ENCODE measurements around the gene ENPP7.

Gene ENPP7

GRCh38 chr17:79779084-79779529 is 48.4 kb downstream of the ENPP7 start:
- DNase-seq, result no peak

GRCh38 chr17:79779661-79780365 is 49.1 kb downstream of the ENPP7 start:
- no peak for DNase-seq

DNA sequence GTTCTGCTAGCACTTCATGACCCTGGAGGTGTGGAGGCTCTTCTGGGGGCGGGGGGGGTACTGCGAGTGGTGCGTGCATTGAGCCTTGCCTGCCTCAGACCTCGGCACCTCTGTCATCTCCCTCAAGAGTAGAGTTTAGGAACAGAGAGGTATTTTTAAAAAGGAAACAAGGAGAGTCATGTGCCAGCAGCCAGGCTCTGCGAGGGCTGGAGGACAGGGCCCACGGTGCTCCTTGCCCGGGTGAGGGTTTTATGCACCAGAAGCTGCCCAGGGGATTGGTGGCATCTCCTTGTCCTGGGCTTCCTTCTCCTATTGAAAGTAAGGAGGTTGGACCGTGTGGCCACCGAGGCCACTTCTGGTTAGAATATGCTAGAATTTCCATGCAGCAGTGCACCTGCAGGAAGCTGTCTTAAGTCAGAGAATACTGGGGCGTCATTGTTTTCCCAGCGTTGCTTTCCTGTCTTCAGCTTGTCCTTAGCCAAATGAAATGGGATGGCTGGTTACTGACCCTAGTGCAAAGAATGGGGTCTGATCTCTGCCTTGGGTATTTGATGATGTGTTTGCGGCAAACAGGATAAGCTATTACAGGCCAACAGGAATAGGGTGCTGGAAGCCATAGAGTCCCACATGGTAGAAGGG is 50.4 kb downstream of the ENPP7 start:
- no peak for DNase-seq

DNA sequence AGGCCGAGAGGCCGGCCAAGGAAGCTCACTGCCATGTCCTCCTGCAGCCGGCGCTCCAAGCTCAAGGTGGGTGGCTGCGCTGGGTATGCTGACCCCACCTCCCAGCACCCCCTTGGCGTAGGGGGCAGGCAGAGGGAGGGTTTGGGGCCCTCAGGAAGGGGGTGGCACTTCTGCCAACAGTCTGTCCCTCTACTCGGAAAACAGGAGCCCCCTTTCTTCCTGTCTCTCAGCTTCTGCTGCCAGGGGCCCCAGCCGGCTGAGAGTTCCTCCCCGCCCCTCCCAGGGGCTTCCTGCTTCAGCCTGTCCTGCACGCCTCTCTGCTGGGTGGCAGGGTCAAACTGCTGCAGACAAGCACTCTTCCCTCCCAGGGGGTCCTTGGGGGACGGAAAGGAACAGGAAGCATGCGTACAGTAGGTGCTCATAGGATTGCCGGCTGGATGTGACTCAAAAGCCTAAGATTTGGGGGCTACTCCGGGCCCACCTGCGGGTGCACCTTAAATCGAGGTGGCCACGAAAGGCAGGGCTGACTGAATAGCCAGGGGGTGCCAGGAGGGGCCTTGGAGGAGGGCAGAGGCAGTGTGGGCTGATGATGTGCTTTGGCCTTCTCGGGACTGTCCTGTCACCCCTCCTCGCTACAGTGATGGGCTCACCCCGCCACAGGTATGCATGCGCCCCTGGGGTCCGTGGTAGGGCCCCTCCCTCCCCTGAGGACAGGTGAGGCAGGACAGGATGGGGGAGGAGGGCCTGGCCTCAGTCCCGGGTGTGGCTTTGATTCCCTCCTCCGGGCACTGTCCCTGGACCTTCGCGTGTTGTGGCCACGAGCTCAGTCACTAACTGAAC is 51.2 kb downstream of the ENPP7 start:
- no peak for DNase-seq

- no peak for DNase-seq
These were observed 53.1 kb downstream of the ENPP7 start for GRCh38 chr17:79783891-79784290.

DNA sequence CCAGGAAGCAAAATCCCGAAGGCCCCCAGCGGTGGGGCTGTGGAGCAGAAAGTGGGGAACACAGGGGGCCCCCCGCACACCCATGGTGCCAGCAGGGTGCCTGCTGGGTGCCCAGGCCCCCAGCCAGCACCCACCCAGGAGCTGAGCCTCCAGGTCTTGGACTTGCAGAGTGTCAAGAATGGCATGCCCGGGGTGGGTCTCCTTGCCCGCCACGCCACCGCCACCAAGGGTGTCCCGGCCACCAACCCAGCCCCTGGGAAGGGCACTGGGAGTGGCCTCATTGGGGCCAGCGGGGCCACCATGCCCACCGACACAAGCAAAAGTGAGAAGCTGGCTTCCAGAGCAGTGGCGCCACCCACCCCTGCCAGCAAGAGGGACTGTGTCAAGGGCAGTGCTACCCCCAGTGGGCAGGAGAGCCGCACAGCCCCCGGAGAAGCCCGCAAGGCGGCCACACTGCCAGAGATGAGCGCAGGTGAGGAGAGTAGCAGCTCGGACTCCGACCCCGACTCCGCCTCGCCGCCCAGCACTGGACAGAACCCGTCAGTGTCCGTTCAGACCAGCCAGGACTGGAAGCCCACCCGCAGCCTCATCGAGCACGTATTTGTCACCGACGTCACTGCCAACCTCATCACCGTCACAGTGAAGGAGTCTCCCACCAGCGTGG is 53.7 kb downstream of the ENPP7 start:
- DNase-seq, result no peak

GRCh38 chr17:79785017-79785899 is 54.5 kb downstream of the ENPP7 start:
- DNase-seq, result no peak

DNA sequence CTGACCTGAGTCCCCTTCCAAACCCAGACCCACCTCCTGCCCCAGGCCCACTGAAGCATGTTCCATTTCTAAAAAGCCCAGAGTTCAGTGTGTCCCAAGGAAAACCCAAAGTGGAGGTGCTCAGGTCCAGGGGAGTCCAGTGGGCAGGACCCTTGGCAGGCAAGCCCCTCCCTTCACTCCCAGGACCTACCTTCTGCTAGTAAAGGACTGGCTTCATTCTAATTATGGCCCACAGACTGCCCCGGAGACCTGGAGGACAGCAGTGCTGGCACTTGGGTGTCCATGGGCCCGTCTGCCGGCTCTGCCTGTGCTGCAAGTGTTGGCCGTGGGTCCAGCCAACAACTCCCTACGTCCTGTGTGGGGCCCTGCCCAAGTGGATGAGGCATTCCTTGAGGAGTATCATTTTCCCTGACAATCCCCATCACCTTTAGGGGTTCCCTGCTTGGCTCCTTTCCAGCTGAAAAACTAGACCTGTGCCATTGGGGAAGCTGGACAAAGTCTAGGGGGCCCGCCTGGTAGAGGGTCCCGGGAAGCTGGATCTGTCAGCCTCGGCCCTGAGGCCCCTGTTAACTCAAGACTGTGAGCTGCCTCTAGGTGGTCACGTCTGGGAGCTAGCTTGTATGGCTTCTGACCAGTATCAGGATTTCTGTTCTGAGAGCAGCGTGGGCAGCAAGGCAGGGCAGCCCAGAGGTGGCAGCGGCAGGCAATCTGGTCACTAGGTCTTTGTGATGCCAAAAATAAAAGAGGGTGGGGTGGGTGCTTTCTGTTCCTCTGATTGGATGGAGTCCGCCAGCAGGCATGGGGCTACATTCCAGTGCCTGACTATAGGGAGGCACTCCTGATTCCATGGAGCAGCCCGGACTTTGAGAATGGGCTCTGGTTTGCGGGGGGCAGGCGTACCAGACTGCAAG is 55.4 kb downstream of the ENPP7 start:
- DNase-seq, result no peak

- DNase-seq, result no peak
These were observed 56.3 kb downstream of the ENPP7 start for GRCh38 chr17:79786930-79787643.

GRCh38 chr17:79788455-79788854 is 57.7 kb downstream of the ENPP7 start:
- DNase-seq, result no peak

GRCh38 chr17:79788989-79789942 is 58.5 kb downstream of the ENPP7 start:
- DNase-seq, result no peak

DNA sequence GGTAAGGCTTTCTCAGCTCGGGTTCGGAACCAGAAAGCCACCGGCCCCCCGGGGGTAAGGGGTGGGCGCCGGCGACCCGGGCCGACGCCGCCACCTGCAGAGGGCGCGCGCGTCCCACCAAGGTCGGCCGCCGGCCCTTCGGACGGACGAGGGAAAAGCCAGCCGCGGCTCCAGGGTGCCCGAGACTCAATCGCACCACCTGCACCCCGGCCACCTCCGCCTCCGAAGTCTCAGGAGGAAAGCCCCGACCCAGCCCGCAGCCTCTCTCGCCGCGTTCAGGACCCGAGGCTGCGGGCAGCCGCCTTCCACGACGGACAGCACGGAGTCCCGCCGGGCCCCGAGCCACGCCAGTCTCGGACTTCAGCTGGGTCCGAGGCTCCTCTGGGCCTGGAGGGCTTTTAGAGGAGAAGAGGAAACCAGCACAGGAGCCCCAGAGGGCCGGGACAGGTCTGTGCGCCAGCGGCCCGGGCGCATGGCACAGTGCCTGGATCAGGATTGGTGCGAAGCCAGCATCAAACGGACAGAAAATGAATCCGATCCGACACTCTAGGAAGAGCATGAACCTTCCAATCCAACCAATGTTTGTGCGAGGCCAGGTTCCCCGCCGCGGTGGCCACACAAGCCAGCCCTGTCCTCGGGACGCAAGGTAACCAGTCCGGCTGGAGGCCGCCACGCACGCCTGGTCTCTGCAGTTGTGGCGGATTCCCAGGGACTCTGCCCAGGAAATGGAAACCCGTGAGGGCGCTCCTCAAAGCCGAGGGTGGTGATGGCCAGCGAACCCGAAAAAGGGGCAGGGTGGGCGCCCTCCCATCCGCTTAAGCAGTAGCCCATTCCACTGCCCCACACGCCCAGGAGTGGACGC is 59.4 kb downstream of the ENPP7 start:
- DNase-seq, result no peak

- DNase-seq, result no peak
These were observed 60.3 kb downstream of the ENPP7 start for GRCh38 chr17:79790805-79791734.

DNA sequence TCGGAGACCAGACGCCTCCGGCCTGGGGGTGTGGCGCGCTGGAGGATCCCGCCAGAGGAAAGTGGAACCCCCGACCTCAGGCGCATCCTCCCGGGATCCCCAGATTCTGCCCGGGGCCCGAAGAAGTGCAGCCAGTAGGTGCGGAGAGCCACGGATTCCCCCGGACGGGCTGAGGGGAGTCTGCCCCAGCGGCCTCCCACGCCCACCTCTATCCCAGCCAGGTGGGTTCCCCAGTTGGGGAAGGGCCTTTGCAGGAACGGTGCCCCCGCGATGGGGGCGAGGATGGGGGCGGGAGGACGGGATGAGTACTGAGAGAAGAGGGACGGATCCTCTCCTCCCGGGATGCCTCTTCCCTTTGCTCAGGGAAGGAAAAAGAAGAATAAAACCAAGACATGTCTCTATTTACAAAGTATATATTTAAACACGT is 61.0 kb downstream of the ENPP7 start:
- no peak for DNase-seq
